ENCODE data around the gene NTM. TPM values are rescaled to one million over a fixed set of nuclear protein-coding genes. Genes with fewer than 3 reads are reported as not detected.

The NTM gene
- total RNA-seq, 1 experiment from 2014 or later, result 0.73 TPM

DNA sequence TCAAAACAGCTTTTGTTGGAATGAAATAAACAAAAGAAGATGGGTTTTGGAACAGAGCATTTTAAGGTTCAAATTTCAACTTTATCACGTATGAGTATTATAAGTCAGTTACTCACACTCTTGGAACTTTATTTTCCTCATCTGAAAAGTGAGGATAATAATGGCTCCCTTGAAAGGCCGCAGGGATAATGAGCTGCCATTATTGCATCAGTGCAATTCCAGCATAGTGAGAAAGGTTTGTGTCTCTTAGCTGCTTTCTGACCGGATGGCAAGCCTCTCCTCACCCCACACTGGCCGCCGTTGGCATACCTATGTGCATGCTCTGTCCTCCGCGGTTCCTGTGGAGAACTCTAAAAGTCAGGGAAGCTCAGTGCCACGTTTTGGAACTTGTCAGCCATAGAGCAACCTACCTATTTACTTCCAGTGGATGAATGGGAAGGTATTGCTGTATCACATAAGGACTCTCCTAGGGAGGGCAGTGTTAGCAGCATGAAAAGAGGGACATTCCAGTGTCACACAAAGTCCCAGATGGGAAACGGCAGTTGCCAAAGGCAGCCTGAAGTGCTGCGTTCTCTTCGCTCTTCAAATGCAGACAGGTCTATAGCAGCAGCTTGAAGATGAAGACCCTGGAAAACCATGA is 368.9 kb downstream of the NTM start:
- TF ChIP-seq, protein P1, sequence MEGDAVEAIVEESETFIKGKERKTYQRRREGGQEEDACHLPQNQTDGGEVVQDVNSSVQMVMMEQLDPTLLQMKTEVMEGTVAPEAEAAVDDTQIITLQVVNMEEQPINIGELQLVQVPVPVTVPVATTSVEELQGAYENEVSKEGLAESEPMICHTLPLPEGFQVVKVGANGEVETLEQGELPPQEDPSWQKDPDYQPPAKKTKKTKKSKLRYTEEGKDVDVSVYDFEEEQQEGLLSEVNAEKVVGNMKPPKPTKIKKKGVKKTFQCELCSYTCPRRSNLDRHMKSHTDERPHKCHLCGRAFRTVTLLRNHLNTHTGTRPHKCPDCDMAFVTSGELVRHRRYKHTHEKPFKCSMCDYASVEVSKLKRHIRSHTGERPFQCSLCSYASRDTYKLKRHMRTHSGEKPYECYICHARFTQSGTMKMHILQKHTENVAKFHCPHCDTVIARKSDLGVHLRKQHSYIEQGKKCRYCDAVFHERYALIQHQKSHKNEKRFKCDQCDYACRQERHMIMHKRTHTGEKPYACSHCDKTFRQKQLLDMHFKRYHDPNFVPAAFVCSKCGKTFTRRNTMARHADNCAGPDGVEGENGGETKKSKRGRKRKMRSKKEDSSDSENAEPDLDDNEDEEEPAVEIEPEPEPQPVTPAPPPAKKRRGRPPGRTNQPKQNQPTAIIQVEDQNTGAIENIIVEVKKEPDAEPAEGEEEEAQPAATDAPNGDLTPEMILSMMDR (IDR thresholded peaks at IDR 0.05; ENCODE audit: insufficient read depth in 1 of 2, low read depth in 1 of 2, low read length in 1 of 2, severe bottlenecking in 1 of 2, unreplicated experiment in 1 of 2), result no peak
- Mint-ChIP-seq H3K4me1 (ENCODE audit: low read depth, unreplicated experiment) (no peaks in the 10 kb centered on the region), H3K27ac (ENCODE audit: unreplicated experiment) (no peak overlapping the region), H3K27me3 (ENCODE audit: insufficient read depth, unreplicated experiment) (peaks cover 28% of the 10 kb centered on the region), H3K9me3 (ENCODE audit: unreplicated experiment) (no peaks in the 10 kb centered on the region), H3K36me3 (ENCODE audit: insufficient read depth, unreplicated experiment) (no peaks in the 10 kb centered on the region), H3K4me3 (ENCODE audit: unreplicated experiment) (no peak overlapping the region)
- H3K27me3 ChIP-seq (replicated peaks; ENCODE audit: control insufficient read depth, insufficient read depth, low read length), result no peaks in the 10 kb centered on the region; the same call in 1 of the 2 replicates
- no peak overlapping the region for H3K4me3 ChIP-seq (ENCODE audit: low read depth, low read length)
- ChIA-PET CTCF (interaction anchor here (0.6 kb wide), 1 partner anchor 571 kb away, joined by 3 read pairs; no protein-coding TSS in a partner anchor), POLR2A (no interaction called here)
- no peaks in the 10 kb centered on the region for H3K4me1 ChIP-seq
- intact Hi-C loops (cut with micrococcal nuclease; ENCODE audit: unreplicated experiment), result no loop called here
- H3K9me3 ChIP-seq, result no peaks in the 10 kb centered on the region
- BruUV-seq (replicated peaks), result no TSS peak
- DNase-seq, result no peak
- H3K36me3 ChIP-seq (ENCODE audit: control insufficient read depth, insufficient read depth, low read length), result no peaks in the 10 kb centered on the region

DNA sequence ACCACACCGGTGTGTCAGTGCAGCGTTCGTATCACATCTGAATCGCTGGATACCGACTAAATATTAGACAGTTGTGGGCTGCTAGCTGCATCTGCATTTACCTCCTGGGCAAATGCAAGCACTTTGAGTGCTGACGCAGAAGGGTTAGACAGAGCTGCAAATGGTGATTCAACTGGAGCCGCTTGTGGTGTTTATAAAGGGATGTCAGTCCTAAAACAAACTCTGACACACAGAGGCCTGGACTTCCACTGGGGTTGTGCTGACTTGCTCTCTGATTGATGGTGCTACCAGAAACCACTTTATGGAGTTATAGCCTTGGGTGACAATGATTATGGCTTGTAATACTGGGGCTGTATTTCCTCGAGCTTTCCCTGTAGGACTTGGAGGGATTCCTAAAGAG is 374.4 kb downstream of the NTM start:
- CTCF ChIA-PET, result no interaction called here

DNA sequence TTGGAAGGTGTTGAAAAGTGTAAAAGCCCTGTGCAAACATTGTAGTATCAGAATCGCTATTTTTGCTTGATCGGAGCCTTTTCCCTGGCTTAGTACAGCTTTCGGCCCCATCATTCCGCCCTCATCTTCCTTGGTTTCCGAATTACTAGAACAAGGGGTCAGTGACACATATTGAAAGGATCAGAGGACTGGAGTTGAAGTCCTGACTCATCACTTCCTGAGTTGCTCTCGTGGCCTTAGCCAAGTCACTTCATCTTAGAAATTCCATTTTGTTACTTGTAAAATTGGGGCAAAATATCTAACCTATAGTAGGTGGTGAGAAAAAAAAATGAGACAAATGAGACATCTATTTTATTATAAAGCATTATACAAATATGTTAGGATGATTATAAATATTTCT is 375.0 kb downstream of the NTM start:
- Mint-ChIP-seq H3K27ac (ENCODE audit: unreplicated experiment) (no peak overlapping the region), H3K36me3 (ENCODE audit: insufficient read depth, unreplicated experiment) (no peaks in the 10 kb centered on the region), H3K4me3 (ENCODE audit: unreplicated experiment) (no peak overlapping the region), H3K9me3 (ENCODE audit: unreplicated experiment) (no peaks in the 10 kb centered on the region), H3K4me1 (ENCODE audit: low read depth, unreplicated experiment) (no peaks in the 10 kb centered on the region), H3K27me3 (ENCODE audit: insufficient read depth, unreplicated experiment) (peaks cover 12% of the 10 kb centered on the region)
- CTCF ChIA-PET, result no interaction called here
- Histone ChIP-seq H3K4me1 (no peaks in the 10 kb centered on the region), H3K36me3 (ENCODE audit: control insufficient read depth, insufficient read depth, low read length) (no peaks in the 10 kb centered on the region), H3K9me3 (no peaks in the 10 kb centered on the region), H3K27me3 (replicated peaks; ENCODE audit: control insufficient read depth, insufficient read depth, low read length) (no peaks in the 10 kb centered on the region), H3K4me3 (ENCODE audit: low read depth, low read length) (no peak overlapping the region)
- no TSS peak for BruUV-seq (replicated peaks)
- TF ChIP-seq, protein P1 (IDR thresholded peaks at IDR 0.05; ENCODE audit: insufficient read depth in 1 of 2, low read depth in 1 of 2, low read length in 1 of 2, severe bottlenecking in 1 of 2, unreplicated experiment in 1 of 2), result no peak
- POLR2A ChIA-PET, result no interaction called here
- no peak for DNase-seq
- intact Hi-C loops (cut with micrococcal nuclease; ENCODE audit: unreplicated experiment), result loop anchor here (5.0 kb wide), 2 partner anchors 58 to 1317 kb away; no protein-coding TSS in a partner anchor

More for the DNA sequence above, 374.4 kb downstream of the NTM start:
- POLR2A ChIA-PET, result no interaction called here
- BruUV-seq (replicated peaks), result no TSS peak
- Mint-ChIP-seq H3K27me3 (ENCODE audit: insufficient read depth, unreplicated experiment) (peaks cover 12% of the 10 kb centered on the region), H3K4me3 (ENCODE audit: unreplicated experiment) (no peak overlapping the region), H3K9me3 (ENCODE audit: unreplicated experiment) (no peaks in the 10 kb centered on the region), H3K36me3 (ENCODE audit: insufficient read depth, unreplicated experiment) (no peaks in the 10 kb centered on the region), H3K4me1 (ENCODE audit: low read depth, unreplicated experiment) (no peaks in the 10 kb centered on the region), H3K27ac (ENCODE audit: unreplicated experiment) (no peak overlapping the region)
- Histone ChIP-seq H3K4me1 (no peaks in the 10 kb centered on the region), H3K9me3 (no peaks in the 10 kb centered on the region), H3K4me3 (ENCODE audit: low read depth, low read length) (no peak overlapping the region), H3K27me3 (replicated peaks; ENCODE audit: control insufficient read depth, insufficient read depth, low read length) (no peaks in the 10 kb centered on the region), H3K36me3 (ENCODE audit: control insufficient read depth, insufficient read depth, low read length) (no peaks in the 10 kb centered on the region)
- intact Hi-C loops (cut with micrococcal nuclease; ENCODE audit: unreplicated experiment), result loop anchor here (5.0 kb wide), 2 partner anchors 58 to 1317 kb away; no protein-coding TSS in a partner anchor
- DNase-seq, result no peak
- TF ChIP-seq, protein P1 (IDR thresholded peaks at IDR 0.05; ENCODE audit: insufficient read depth in 1 of 2, low read depth in 1 of 2, low read length in 1 of 2, severe bottlenecking in 1 of 2, unreplicated experiment in 1 of 2), result no peak

All from Caco-2 (cell line).